ENCODE measurements around the gene RTF1. TPM values are rescaled to one million over a fixed set of nuclear protein-coding genes. Genes with fewer than 3 reads are reported as not detected.

The RTF1 gene
- polyA plus RNA-seq, 1 of the 3 experiments (the other 2 are of a cell fraction), result 27.8 TPM

GRCh38 chr15:41510728-41511127 lies 93.8 kb downstream of the RTF1 start (continued):
- TF ChIP-seq RXRA (IDR thresholded peaks at IDR 0.05; ENCODE audit: borderline replicate concordance, low read depth) (no peak), SMC3 (IDR thresholded peaks at IDR 0.05; ENCODE audit: low read depth, low read length) (no peak), TEAD4 (IDR thresholded peaks at IDR 0.05; ENCODE audit: borderline replicate concordance, insufficient read depth) (no peak), TAF1 (IDR thresholded peaks at IDR 0.05; ENCODE audit: borderline replicate concordance, low read depth, low read length) (no peak), PBX3 (IDR thresholded peaks at IDR 0.05) (no peak)

GRCh38 chr15:41511331-41511898 lies 94.5 kb downstream of the RTF1 start:
- WGBS (ENCODE audit: low lambda C conversion rate), result 92% methylated on average over 47 of the region's 56 CpGs
- no peak for DNase-seq
- H3K4me3 ChIP-seq (ENCODE audit: low read depth in 2 of 2, low read length in 1 of 2), result no peak overlapping the region
- no peak overlapping the region for H3K9ac ChIP-seq
- H3K27me3 ChIP-seq (ENCODE audit: insufficient read depth), result peaks cover 7% of the 10 kb centered on the region; the same call in 1 of the 2 replicates
- no peak overlapping the region for H2AFZ ChIP-seq (ENCODE audit: low read depth)
- no peak overlapping the region for H3K4me2 ChIP-seq
- POLR2A ChIA-PET, result no interaction called here
- H3K4me1 ChIP-seq (ENCODE audit: control insufficient read depth in 1 of 2, insufficient read depth in 2 of 2, low read depth in 1 of 2, low read length in 1 of 2), result peaks cover 0 to 13% of the 10 kb centered on the region in 2 experiments; a peak in 1 of 4 replicates
- no peaks in the 10 kb centered on the region for H3F3A ChIP-seq (replicated peaks; ENCODE audit: insufficient read depth)
- H3K27ac ChIP-seq (ENCODE audit: low read depth in 2 of 2, low read length in 1 of 2), result no peak overlapping the region
- no peaks in the 10 kb centered on the region for H3K9me2 ChIP-seq
- H3K79me2 ChIP-seq (ENCODE audit: insufficient read depth), result no peaks in the 10 kb centered on the region
- no peaks in the 10 kb centered on the region for H3K9me3 ChIP-seq
- CTCF ChIA-PET, result interaction anchor here (0.5 to 1.5 kb wide), 2 partner anchors 46 to 137 kb away, joined by 3 to 4 read pairs; no protein-coding TSS in a partner anchor
- H3K36me3 ChIP-seq (replicated peaks in 1 of 2; ENCODE audit: control insufficient read depth in 1 of 2, insufficient read depth in 2 of 2, low read length in 1 of 2), result peaks cover 0 to 3% of the 10 kb centered on the region in 2 experiments
- no peaks in the 10 kb centered on the region for H4K20me1 ChIP-seq (ENCODE audit: insufficient read depth)
- TF ChIP-seq EP300 (IDR thresholded peaks at IDR 0.05; ENCODE audit: borderline replicate concordance in 1 of 2, low read depth in 1 of 2, low read length in 1 of 2) (no peak), SMC3 (IDR thresholded peaks at IDR 0.05; ENCODE audit: low read depth, low read length) (no peak)

GRCh38 chr15:41511899-41512369 lies 95.0 kb downstream of the RTF1 start:
- ChIA-PET CTCF (interaction anchor here (0.5 to 1.5 kb wide), 2 partner anchors 46 to 137 kb away, joined by 3 to 4 read pairs; no protein-coding TSS in a partner anchor), POLR2A (no interaction called here)
- H3K9me2 ChIP-seq, result no peaks in the 10 kb centered on the region
- no peaks in the 10 kb centered on the region for H3F3A ChIP-seq (replicated peaks; ENCODE audit: insufficient read depth)
- peaks cover 0 to 13% of the 10 kb centered on the region in 2 experiments; a peak in 1 of 4 replicates for H3K4me1 ChIP-seq (ENCODE audit: control insufficient read depth in 1 of 2, insufficient read depth in 2 of 2, low read depth in 1 of 2, low read length in 1 of 2)
- H3K4me3 ChIP-seq (ENCODE audit: low read depth in 2 of 2, low read length in 1 of 2), result no peak overlapping the region
- no peaks in the 10 kb centered on the region for H4K20me1 ChIP-seq (ENCODE audit: insufficient read depth)
- no peak for DNase-seq
- H3K9me3 ChIP-seq, result no peaks in the 10 kb centered on the region
- H3K27me3 ChIP-seq (ENCODE audit: insufficient read depth), result peaks cover 7% of the 10 kb centered on the region; the same call in 1 of the 2 replicates
- H3K36me3 ChIP-seq (replicated peaks in 1 of 2; ENCODE audit: control insufficient read depth in 1 of 2, insufficient read depth in 2 of 2, low read length in 1 of 2), result peaks cover 0 to 3% of the 10 kb centered on the region in 2 experiments
- H3K79me2 ChIP-seq (ENCODE audit: insufficient read depth), result no peaks in the 10 kb centered on the region
- H2AFZ ChIP-seq (ENCODE audit: low read depth), result no peak overlapping the region
- H3K9ac ChIP-seq, result no peak overlapping the region
- no peak overlapping the region for H3K27ac ChIP-seq (ENCODE audit: low read depth in 2 of 2, low read length in 1 of 2)
- 71% methylated on average over 3 of the region's 49 CpGs for WGBS (ENCODE audit: low lambda C conversion rate)
- H3K4me2 ChIP-seq, result no peak overlapping the region
- TF ChIP-seq RFX5 (IDR thresholded peaks at IDR 0.05; ENCODE audit: low read length) (no peak), ZBTB33 (IDR thresholded peaks at IDR 0.05; ENCODE audit: borderline replicate concordance, low read depth) (no peak), SMC3 (IDR thresholded peaks at IDR 0.05; ENCODE audit: low read depth, low read length) (no peak), MXI1 (IDR thresholded peaks at IDR 0.05; ENCODE audit: low read depth, low read length) (no peak), IRF3 (IDR thresholded peaks at IDR 0.05; ENCODE audit: low read depth, low read length) (no peak), NRF1 (IDR thresholded peaks at IDR 0.05; ENCODE audit: low read depth, low read length) (no peak), EZH2phosphoT487 (IDR thresholded peaks at IDR 0.05; ENCODE audit: borderline replicate concordance, low read depth) (no peak), USF2 (IDR thresholded peaks at IDR 0.05; ENCODE audit: borderline replicate concordance, low read depth, low read length) (no peak), SIN3A (IDR thresholded peaks at IDR 0.05; ENCODE audit: borderline replicate concordance, low read depth, low read length) (no peak), FOXM1 (IDR thresholded peaks at IDR 0.05; ENCODE audit: low read depth) (no peak), TCF12 (IDR thresholded peaks at IDR 0.05) (no peak), FOXJ3 (CRISPR knock-in tag; IDR thresholded peaks at IDR 0.05) (no peak), JUND (IDR thresholded peaks at IDR 0.05) (no peak), NFIC (IDR thresholded peaks at IDR 0.05; ENCODE audit: borderline replicate concordance) (no peak), EP300 (IDR thresholded peaks at IDR 0.05; ENCODE audit: borderline replicate concordance in 1 of 2, low read depth in 1 of 2, low read length in 1 of 2) (no peak), GATA2 (CRISPR knock-in tag; IDR thresholded peaks at IDR 0.05) (no peak)
